OCI-LY3 (cell line): ENCODE measurements around the gene KIZ.

Experiments used
- CTCF ChIP-seq: fragments of 200-600, 300-600 bp; sonication (generic); IDR thresholded peaks from 2 replicates; pipeline ENCODE4 v1.5.1; 2014; ENCODE audit warnings: antibody characterized with exemption, low read length, low read depth
- EZH2phosphoT487 ChIP-seq: fragments of 200-600 bp; shearing (Covaris generic); IDR thresholded peaks from 2 replicates; pipeline ENCODE4 v1.6.1; 2018; ENCODE audit warnings: antibody characterized with exemption, mixed run types, low read depth

- TF ChIP-seq CTCF (no peak), EZH2phosphoT487 (no peak)
Measured at GRCh38 chr20:21149344-21149743, 23.5 kb downstream of the KIZ start.
